Neural progenitor cell (in vitro differentiated cells): ENCODE results near the gene MAST3. TPM values are rescaled to one million over a fixed set of nuclear protein-coding genes. Genes with fewer than 3 reads are reported as not detected.
"Not testable (repeated sequence)": the region's sequence is repeated elsewhere in the genome, so short reads cannot be mapped to it uniquely, and the experiment has no call there.

ENCODE experiments used
- DNase-seq: peaks from one replicate; pipeline ENCODE4 v3.0.0-alpha.2; 2016; ENCODE audit warnings: low spot score
- H2AFZ ChIP-seq: fragments of 200-600 bp; sonication (generic); replicated peaks from 2 replicates; pipeline ENCODE4 v1.6.1; 2016; ENCODE audit warnings: antibody characterized with exemption
- H3F3A ChIP-seq: fragments of 200-600 bp; sonication (generic); 2 replicates; pipeline ENCODE4 v1.6.1; 2016; ENCODE audit warnings: antibody characterized with exemption, low read depth
- H3K27ac ChIP-seq: fragments of 200-600 bp; sonication (generic); 2 replicates; pipeline ENCODE4 v1.5.1; 2016; ENCODE audit warnings: mild to moderate bottlenecking
- H3K27me3 ChIP-seq: fragments of 200-600 bp; sonication (generic); 2 replicates; pipeline ENCODE4 v1.6.1; 2016; ENCODE audit warnings: mild to moderate bottlenecking, moderate library complexity
- H3K36me3 ChIP-seq: fragments of 200-600 bp; sonication (generic); 2 replicates; pipeline ENCODE4 v1.5.1; 2016
- H3K4me1 ChIP-seq: fragments of 200-600 bp; sonication (generic); 2 replicates; pipeline ENCODE4 v1.6.1; 2016; ENCODE audit warnings: mixed run types
- H3K4me2 ChIP-seq: fragments of 200-600 bp; sonication (generic); 2 replicates; pipeline ENCODE4 v1.6.1; 2016
- H3K4me3 ChIP-seq: fragments of 200-600 bp; sonication (generic); 2 replicates; pipeline ENCODE4 v1.5.1; 2016
- H3K79me2 ChIP-seq: fragments of 200-600 bp; sonication (generic); 2 replicates; pipeline ENCODE4 v1.6.1; 2016; ENCODE audit warnings: low read depth
- H3K9ac ChIP-seq: fragments of 200-600 bp; sonication (generic); 2 replicates; pipeline ENCODE4 v1.6.1; 2016
- H3K9me3 ChIP-seq: fragments of 200-600 bp; sonication (generic); 2 replicates; pipeline ENCODE4 v1.5.1; 2016; ENCODE audit warnings: low read depth
- H4K20me1 ChIP-seq: fragments of 200-600 bp; sonication (generic); 2 replicates; pipeline ENCODE4 v1.6.1; 2016; ENCODE audit warnings: low read depth
- H3K27ac Mint-ChIP-seq: 3 replicates; pipeline ENCODE4 v1.8.0; 2021; ENCODE audit warnings: mixed read lengths
- H3K27me3 Mint-ChIP-seq: 2 replicates; pipeline ENCODE4 v1.8.0; 2022; ENCODE audit warnings: low read depth, mild to moderate bottlenecking, inconsistent platforms, moderate library complexity, mixed read lengths; ENCODE audit not compliant: insufficient read depth
- H3K36me3 Mint-ChIP-seq: 3 replicates; pipeline ENCODE4 v1.8.0; 2021; ENCODE audit warnings: mixed read lengths
- H3K4me1 Mint-ChIP-seq: 3 replicates; pipeline ENCODE4 v1.8.0; 2021; ENCODE audit warnings: mixed read lengths
- H3K4me3 Mint-ChIP-seq: 3 replicates; pipeline ENCODE4 v1.8.0; 2021; ENCODE audit warnings: mild to moderate bottlenecking, moderate library complexity, mixed read lengths
- H3K9me3 Mint-ChIP-seq: 3 replicates; pipeline ENCODE4 v1.8.0; 2020; ENCODE audit warnings: mixed read lengths
- CTCF ChIP-seq: fragments of 200-600 bp; sonication (generic); IDR thresholded peaks from 2 replicates; pipeline ENCODE4 v1.5.1; 2017; ENCODE audit warnings: antibody characterized with exemption, mild to moderate bottlenecking
- EZH2 ChIP-seq: fragments of 200-600 bp; sonication (generic); IDR thresholded peaks from 2 replicates; pipeline ENCODE4 v1.6.1; 2017; ENCODE audit warnings: antibody characterized with exemption, mild to moderate bottlenecking, moderate library complexity
- EZH2phosphoT487 ChIP-seq: fragments of 200-600 bp; sonication (generic); IDR thresholded peaks from 2 replicates; pipeline ENCODE4 v1.6.1; 2017; ENCODE audit warnings: antibody characterized with exemption
- total RNA-seq: library from RNA; depleted of rRNA; stranded (reverse); fragments of >200 nt; gene quantifications from 2 replicates; pipeline ENCODE4 v1.2.3, GENCODE V29; 2015; ENCODE audit warnings: low replicate concordance

Gene MAST3
- total RNA-seq, 1 donor from 2014 or later, result 2.1 TPM

GRCh38 chr19:18085702-18086457 is 11.7 kb upstream of the MAST3 start:
- Histone ChIP-seq H3K27me3 (no peaks in the 10 kb centered on the region), H3F3A (no peaks in the 10 kb centered on the region), H3K9me3 (no peaks in the 10 kb centered on the region), H3K27ac (no peak overlapping the region), H3K79me2 (no peaks in the 10 kb centered on the region), H4K20me1 (no peaks in the 10 kb centered on the region), H3K9ac (no peak overlapping the region), H3K4me1 (no peaks in the 10 kb centered on the region), H3K36me3 (no peaks in the 10 kb centered on the region), H3K4me2 (no peak overlapping the region), H3K4me3 (no peak overlapping the region), H2AFZ (no peak overlapping the region)
- Mint-ChIP-seq H3K4me3 (no peak overlapping the region), H3K4me1 (peaks cover 12% of the 10 kb centered on the region), H3K36me3 (no peaks in the 10 kb centered on the region), H3K27ac (no peak overlapping the region), H3K27me3 (peaks cover 12% of the 10 kb centered on the region), H3K9me3 (peaks cover 3% of the 10 kb centered on the region)
- DNase-seq, result no peak
- TF ChIP-seq EZH2phosphoT487 (no peak), CTCF (no peak), EZH2 (no peak)

- H3K4me2 ChIP-seq, result no peak within 1 kb of the TSS
- no peak within 1 kb of the TSS for H3K4me3 ChIP-seq
- H3F3A ChIP-seq, result no peaks in the 10 kb centered on the region
- H3K79me2 ChIP-seq, result no peaks in the 10 kb centered on the region
- no peak for DNase-seq
- H2AFZ ChIP-seq, result no peak within 1 kb of the TSS
- Mint-ChIP-seq H3K4me1 (peaks cover 12% of the 10 kb centered on the region), H3K36me3 (no peaks in the 10 kb centered on the region), H3K27me3 (peaks cover 12% of the 10 kb centered on the region), H3K4me3 (peak within 1 kb of the TSS; percentile 54), H3K27ac (no peak within 1 kb of the TSS), H3K9me3 (peaks cover 3% of the 10 kb centered on the region)
- H3K27me3 ChIP-seq, result no peaks in the 10 kb centered on the region
- no peaks in the 10 kb centered on the region for H3K9me3 ChIP-seq
- no peak within 1 kb of the TSS for H3K9ac ChIP-seq
- H3K4me1 ChIP-seq, result no peaks in the 10 kb centered on the region
- no peak within 1 kb of the TSS for H3K27ac ChIP-seq
- H4K20me1 ChIP-seq, result no peaks in the 10 kb centered on the region
- H3K36me3 ChIP-seq, result no peaks in the 10 kb centered on the region
- no peak for TF ChIP-seq EZH2phosphoT487
- no peak for TF ChIP-seq EZH2
- no peak for TF ChIP-seq CTCF
These were observed 10.9 kb upstream of the MAST3 start, which contains the start of gene IL12RB1 for GRCh38 chr19:18086590-18087138. Gene IL12RB1 (minus strand): TSS chr19:18086934. CDS start chr19:18086823, 111 bp downstream.

- not testable (repeated sequence) for H3K9me3 Mint-ChIP-seq, H3F3A ChIP-seq, H3K27ac ChIP-seq, H3K4me3 ChIP-seq, H3K27me3 ChIP-seq, H3K4me2 ChIP-seq, H3K4me1 ChIP-seq, H2AFZ ChIP-seq, H3K4me3 Mint-ChIP-seq, H3K9me3 ChIP-seq, H3K79me2 ChIP-seq, H4K20me1 ChIP-seq, H3K9ac ChIP-seq, H3K27ac Mint-ChIP-seq, H3K36me3 ChIP-seq, H3K27me3 Mint-ChIP-seq, H3K36me3 Mint-ChIP-seq, DNase-seq
- H3K4me1 Mint-ChIP-seq, result peaks cover 12% of the 10 kb centered on the region
These were observed 8.5 kb upstream of the MAST3 start for GRCh38 chr19:18089096-18089541.

- H3K4me1 Mint-ChIP-seq, result peaks cover 12% of the 10 kb centered on the region
- Histone ChIP-seq H3K79me2 (no peaks in the 10 kb centered on the region), H3K4me2 (no peak overlapping the region), H3F3A (peaks cover 4% of the 10 kb centered on the region), H3K36me3 (no peaks in the 10 kb centered on the region), H3K4me1 (no peaks in the 10 kb centered on the region), H3K27ac (no peak overlapping the region), H4K20me1 (no peaks in the 10 kb centered on the region), H3K27me3 (no peaks in the 10 kb centered on the region), H3K9ac (no peak overlapping the region), H2AFZ (no peak overlapping the region), H3K9me3 (no peaks in the 10 kb centered on the region), H3K4me3 (no peak overlapping the region)
- peaks cover 3% of the 10 kb centered on the region for H3K27me3 Mint-ChIP-seq
- peak overlapping the region; percentile 74 for H3K27ac Mint-ChIP-seq
- no peak overlapping the region for H3K4me3 Mint-ChIP-seq
- TF ChIP-seq EZH2 (no peak), EZH2phosphoT487 (no peak), CTCF (no peak)
- H3K9me3 Mint-ChIP-seq, result no peaks in the 10 kb centered on the region
- no peaks in the 10 kb centered on the region for H3K36me3 Mint-ChIP-seq
- DNase-seq, result no peak
These were observed 7.9 kb upstream of the MAST3 start for GRCh38 chr19:18089726-18090125.
